SH-SY5Y (cell line): ENCODE results near the gene SLC12A1.

Experiments used
- GATA2 ChIP-seq: IDR thresholded peaks from 2 replicates; pipeline ENCODE4 v1.6.1; 2011; ENCODE audit warnings: mild to moderate bottlenecking, low read depth, low read length
- GATA3 ChIP-seq: IDR thresholded peaks from 2 replicates; pipeline ENCODE4 v1.6.1; 2011; ENCODE audit warnings: low read depth, mild to moderate bottlenecking, low read length, moderate library complexity

GRCh38 chr15:48283396-48284145 lies 77.5 kb downstream of the SLC12A1 start:
- no peak for TF ChIP-seq GATA2
- no peak for TF ChIP-seq GATA3
